ENCODE data around the gene ISG20L2. TPM values are rescaled to one million over a fixed set of nuclear protein-coding genes. Genes with fewer than 3 reads are reported as not detected.
"Not testable (repeated sequence)": the region's sequence is repeated elsewhere in the genome, so short reads cannot be mapped to it uniquely, and the experiment has no call there.

The ISG20L2 gene, protein sequence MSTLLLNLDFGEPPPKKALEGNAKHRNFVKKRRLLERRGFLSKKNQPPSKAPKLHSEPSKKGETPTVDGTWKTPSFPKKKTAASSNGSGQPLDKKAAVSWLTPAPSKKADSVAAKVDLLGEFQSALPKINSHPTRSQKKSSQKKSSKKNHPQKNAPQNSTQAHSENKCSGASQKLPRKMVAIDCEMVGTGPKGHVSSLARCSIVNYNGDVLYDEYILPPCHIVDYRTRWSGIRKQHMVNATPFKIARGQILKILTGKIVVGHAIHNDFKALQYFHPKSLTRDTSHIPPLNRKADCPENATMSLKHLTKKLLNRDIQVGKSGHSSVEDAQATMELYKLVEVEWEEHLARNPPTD
- 9.6 and 19.6 TPM in 2 replicates for total RNA-seq (2014; rRNA removed; shearing (Covaris generic); ENCODE audit: low replicate concordance)

DNA sequence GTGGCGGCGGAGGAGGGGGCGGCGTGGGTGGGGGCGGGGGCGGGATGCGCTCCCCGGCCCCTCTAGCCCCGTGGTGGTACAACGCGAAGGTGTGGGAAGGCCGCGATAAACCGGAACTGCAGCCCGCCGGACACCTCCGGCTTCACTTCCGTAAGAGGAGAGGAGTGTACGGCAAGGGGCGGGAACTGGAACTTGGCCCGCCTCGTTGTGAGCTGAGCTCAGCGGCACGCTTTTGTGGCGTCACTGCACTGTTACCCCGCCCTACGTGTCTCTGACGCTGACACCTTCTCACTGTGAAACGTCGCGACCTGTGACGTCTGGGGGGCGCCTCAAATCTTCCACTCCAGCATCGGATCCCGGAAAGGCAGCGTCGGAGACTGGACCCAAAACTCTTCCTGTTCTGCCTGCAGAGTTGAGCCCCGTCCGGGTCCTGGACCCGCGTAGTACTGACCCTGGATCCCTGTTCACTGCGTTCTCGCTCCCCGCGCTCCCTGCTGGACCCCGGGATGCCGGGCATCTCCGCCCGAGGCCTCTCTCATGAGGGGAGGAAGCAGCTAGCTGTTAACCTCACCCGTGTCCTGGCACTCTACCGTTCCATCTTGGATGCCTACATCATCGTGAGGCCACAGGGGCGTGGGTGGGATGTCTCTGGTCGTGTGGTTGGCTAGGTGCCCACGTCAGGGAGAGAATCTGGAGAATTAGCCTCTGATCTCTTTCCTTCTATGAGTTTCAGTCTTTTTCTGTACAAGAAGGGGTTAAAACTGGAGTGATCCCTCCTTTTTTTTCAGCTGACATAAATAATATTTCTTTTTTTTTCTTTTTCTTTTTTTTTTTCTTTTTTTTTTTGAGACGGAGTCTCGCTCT lies at the start of gene ISG20L2:
Gene ISG20L2 (minus strand): TSS at position 168 of the 864 bp plus-strand sequence. CDS start 1,114 bp downstream, outside the sequence.
- in situ Hi-C loops (cut with HindIII; ENCODE audit: low pct_unique_long_range_greater_than_20kb, low sequenced_read_pairs): no loop called here

DNA sequence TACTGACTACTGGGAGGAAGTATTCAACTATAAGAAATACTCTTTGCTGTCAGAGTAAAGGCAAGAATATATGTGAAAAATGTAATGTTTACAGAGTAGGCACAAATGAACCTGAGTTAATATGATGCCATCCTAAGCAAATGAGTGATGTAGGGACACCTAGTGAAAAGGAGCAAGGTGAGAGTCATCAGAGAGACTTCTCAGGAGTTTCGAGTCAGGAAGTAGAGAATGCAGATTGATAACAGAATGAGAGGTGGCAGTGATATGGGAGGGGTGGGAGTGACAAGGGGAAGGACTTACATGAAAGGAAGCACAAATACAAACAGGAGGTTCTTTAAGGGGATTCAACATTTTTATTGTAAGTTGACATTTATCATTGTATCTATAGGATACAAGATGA lies 49.0 kb upstream of the ISG20L2 start:
- in situ Hi-C loops (cut with HindIII; ENCODE audit: low pct_unique_long_range_greater_than_20kb, low sequenced_read_pairs): no loop called here
- DNase-seq (ENCODE audit: low read depth): no peak

More for the DNA sequence above, at the start of gene ISG20L2:
- peak; percentile 90 for DNase-seq (ENCODE audit: low read depth)

DNA sequence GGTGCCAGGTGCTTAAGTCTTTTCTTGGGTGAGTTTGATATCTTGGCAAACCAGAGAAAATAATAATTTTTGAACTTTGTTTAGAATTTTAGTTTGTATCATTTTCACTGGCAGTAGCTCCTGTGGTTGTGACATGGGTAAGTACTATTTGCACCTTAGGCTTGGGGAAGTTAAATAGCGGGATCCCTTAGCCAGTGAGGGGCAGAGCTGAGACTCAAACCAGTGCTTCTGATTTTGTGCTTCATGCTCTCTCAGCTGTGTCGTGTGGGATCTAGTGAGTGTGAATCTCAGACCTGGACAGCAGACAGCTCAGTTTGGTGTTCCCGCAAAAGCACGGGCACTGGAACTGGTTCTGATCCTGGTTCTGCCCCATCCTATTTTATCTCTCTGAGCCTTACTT lies 48.4 kb upstream of the ISG20L2 start:
- in situ Hi-C loops (cut with HindIII; ENCODE audit: low pct_unique_long_range_greater_than_20kb, low sequenced_read_pairs): no loop called here
- no peak for DNase-seq (ENCODE audit: low read depth)

DNA sequence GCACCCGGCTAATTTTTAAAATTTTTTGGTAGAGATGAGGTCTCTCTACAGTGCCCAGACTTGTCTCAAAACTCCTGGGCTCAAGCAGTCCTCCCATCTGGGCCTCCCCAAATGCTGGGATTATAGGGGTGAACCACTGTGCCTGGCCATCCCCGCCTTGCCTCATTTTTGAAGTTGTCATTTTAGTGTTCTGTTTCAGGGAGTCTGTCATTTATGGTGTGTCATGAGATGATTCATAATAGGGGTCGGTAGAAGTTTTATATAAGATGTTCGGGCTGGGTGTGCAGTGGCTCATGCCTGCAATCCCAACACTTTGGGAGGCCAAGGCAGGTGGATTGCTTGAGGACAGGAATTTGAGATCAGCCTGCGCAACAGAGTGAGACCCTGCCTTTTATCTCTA lies 47.2 kb upstream of the ISG20L2 start:
- in situ Hi-C loops (cut with HindIII; ENCODE audit: low pct_unique_long_range_greater_than_20kb, low sequenced_read_pairs): no loop called here
- no peak for DNase-seq (ENCODE audit: low read depth)

DNA sequence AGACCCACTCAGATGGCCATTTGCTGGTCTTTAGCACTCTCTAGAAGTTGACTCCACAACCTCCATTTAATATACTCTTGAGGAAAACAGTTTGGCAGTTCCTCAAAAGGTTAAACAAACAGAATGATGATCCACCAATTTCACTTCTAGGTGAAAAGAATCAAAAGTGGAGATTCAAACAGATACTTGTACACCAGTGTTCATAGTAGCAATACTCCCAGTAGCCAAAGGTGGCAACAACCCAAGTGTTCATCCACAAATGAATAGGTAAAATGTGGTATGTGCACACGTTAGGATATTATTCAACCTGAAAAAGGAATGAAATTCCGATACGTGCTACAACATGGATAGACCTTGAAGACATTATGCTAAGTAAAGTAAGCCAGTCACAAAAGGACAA lies 45.0 kb upstream of the ISG20L2 start:
- no peak for DNase-seq (ENCODE audit: low read depth)
- in situ Hi-C loops (cut with HindIII; ENCODE audit: low pct_unique_long_range_greater_than_20kb, low sequenced_read_pairs): no loop called here

DNA sequence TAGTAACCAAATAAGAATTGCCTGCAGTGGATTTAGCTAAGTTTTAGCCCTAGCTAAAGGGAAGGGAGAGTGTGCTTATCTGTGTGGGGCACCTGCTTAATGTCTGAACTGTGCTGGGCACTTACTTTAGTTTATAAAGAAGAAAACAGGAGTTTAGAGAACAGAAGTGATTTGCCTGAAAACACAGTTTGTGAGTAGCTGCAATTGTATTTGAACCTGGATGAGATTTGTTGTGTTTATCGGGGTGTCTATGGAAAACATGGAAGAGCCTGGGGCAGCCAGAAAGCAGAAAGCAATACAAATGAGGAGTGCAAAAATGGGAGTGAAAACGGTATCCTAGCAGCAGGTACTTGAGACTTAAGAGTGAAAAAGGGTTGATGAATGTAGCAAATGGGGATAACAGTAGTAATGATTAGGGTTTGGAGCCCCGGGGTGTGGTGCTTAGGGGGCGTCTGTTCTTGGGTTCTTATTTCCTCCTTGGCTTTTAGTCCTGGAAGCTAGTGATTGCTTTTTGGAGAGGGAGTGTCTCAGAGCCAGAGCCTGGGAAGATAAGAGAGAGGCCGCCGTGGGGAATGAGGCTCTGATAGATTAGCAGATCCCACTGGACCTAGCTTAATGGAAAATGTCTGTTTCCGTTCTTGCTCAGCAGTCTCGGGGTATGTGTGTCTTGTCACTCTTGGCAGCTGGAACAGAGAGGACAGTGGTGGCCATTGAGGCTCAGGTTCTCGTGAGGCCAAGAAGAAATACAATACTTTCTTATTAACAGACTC lies 44.3 kb upstream of the ISG20L2 start:
- in situ Hi-C loops (cut with HindIII; ENCODE audit: low pct_unique_long_range_greater_than_20kb, low sequenced_read_pairs): no loop called here

DNA sequence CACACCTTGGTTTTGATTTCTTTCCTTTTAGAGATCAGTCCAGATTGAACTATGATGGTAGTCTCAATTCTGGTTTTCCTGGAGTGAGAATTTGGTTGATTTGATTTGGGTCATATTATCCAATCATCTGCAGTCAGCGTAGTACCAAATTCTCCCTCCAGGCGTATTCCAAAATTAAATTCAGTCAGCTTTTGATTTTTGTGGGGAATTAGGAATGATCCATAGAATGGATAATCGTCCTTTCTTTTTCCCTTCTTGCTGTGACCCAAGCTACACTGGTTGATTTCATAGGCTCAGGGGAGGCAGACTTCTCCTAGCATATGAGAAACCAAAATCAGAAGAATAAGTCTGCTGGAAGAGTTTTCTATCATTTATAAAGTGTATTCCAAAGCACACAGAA lies 43.7 kb upstream of the ISG20L2 start:
- in situ Hi-C loops (cut with HindIII; ENCODE audit: low pct_unique_long_range_greater_than_20kb, low sequenced_read_pairs): no loop called here
- DNase-seq (ENCODE audit: low read depth): no peak

More for the DNA sequence above, 44.3 kb upstream of the ISG20L2 start:
- no peak for DNase-seq (ENCODE audit: low read depth)

DNA sequence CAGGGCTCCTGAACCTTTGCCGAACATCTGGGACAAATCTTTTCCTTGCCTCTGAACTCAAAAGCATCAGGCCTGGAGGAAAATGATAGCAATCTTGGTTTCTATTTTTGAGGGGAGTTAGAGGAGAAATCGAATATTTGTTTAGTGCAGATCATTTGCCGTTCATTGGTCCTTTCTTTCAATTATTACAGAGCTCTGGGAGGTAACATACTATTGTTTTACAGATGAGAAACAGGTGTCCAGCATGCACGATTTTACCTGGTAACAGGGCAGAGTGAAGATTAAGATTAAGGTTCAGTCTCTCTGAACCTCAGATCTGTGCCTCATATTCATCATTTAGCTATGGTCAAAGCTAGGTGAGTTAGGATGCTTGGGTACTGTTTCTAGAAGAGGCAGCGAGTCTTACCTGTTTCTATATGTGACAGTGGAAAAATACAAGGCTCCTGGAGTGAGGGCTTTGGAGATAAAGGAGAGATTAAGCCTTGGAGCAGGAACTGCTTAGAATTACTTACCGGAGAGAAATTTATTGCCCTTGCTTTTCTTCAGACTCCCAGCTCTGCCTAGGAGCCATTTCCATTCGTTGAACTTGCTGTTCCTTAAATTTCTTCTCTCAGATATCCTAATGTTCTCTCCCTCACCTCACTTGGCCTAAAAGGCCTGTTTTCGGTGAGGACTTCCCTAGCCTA lies 40.2 kb upstream of the ISG20L2 start:
- DNase-seq (ENCODE audit: low read depth): no peak
- in situ Hi-C loops (cut with HindIII; ENCODE audit: low pct_unique_long_range_greater_than_20kb, low sequenced_read_pairs): no loop called here

DNA sequence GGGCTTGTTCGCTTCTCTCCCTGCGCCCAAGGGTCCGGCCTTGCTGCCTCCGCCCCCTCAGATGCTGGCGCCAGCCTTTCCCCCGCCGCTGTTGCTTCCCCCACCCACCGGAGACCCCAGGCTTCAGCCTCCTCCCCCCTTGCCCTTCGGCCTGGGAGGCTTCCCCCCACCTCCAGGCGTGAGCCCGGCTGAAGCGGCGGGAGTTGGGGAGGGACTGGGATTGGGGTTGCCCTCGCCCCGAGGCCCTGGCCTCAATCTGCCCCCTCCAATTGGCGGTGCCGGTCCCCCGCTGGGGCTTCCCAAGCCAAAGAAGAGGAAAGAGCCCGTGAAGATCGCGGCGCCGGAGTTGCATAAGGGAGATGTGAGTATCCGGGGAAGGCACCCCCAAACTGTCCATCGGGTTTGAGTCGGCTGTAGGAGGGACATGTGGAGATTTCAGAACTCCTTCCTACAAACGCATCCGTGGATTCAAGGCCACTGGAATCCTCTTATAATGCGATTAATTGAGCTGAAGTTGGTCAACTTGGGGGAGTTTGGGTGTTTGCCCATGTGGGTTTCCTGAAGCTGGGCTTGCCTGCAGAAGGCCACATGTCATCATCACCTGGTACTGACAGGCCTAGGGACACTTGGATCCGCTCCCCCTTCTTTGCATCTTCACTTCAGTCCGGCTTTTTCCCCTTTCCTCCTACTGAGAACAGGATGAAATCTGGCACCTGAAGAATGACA lies 39.5 kb upstream of the ISG20L2 start:
- in situ Hi-C loops (cut with HindIII; ENCODE audit: low pct_unique_long_range_greater_than_20kb, low sequenced_read_pairs): no loop called here
- DNase-seq (ENCODE audit: low read depth): no peak

DNA sequence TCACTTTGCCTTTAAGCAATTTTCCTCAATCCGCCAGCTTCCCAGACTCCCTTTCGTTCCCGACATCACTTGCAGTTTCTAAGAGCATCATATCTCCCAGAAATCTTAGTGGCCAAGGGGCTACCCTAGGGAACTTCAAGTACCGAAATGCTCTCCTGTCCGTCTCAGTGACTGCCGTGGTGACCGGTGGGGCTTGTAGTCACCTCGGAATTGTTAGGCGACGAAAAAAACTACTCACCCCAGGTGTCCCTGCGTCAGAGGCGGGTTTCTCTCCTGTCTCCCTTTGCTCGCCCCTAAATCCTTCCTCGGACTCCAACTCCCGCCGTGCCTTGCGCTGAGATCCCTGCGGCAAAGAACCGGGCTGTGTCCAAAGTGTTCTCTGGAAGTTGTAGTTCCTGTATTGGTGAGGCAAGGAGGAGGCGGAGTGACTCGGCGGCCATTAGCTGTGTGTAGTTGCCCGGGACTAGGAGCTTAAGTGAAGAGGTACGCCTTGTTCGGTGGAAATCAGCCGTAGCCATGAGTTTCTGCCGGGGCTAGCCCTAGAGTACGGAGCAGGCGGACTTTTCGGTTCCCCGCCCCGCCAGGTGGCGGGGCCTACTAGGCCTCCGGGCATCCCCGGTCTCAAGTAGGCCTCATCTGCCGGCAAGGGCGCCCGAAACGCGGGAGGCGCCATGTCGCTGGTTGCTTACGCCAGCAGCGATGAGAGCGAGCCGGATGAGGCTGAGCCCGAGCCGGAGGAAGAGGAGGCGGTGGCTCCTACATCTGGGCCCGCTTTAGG lies 38.7 kb upstream of the ISG20L2 start, which contains the start of gene PRCC:
Gene PRCC (plus strand): TSS at position 435 of the 778 bp plus-strand sequence. CDS start 237 bp downstream, at position 672.
- in situ Hi-C loops (cut with HindIII; ENCODE audit: low pct_unique_long_range_greater_than_20kb, low sequenced_read_pairs): no loop called here

DNA sequence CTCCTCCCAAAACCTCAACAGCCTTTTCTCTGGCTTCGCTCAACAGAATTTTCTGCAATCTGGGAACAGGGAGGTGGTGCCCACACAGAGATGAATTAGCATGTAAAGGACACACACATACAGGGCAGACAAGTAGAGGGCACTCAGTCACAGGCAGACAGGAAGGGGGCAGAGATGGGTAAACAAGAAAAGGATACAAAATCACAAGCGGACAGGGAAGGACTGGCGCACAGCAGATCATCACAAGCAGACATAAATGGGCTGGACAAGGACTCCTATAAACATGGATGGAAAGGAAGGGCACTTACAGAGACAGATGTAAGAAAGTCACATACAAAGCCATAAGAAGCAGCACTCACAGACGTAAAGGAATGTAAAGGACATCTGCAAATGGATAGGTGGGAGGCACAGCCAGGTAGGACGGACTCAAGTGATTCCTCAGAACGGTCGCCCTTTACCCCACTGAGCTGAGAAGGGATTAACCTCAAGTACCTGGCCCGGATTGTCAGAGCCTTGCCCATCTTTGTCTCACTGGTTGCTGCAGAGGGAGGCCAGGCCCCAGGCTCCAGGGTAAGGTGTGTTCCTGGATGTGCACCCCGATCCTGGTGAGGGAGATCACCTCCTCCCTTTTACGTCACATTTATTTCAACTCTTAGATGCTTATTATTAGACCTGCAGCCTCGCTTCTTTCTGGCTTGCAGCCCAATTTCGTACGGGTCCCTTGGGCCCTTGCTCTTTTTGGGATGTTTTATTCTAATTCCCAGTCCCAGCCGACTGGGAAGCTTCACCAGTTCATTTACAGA lies 37.9 kb upstream of the ISG20L2 start:
- in situ Hi-C loops (cut with HindIII; ENCODE audit: low pct_unique_long_range_greater_than_20kb, low sequenced_read_pairs): no loop called here
- DNase-seq (ENCODE audit: low read depth): peak; percentile 35

More for the DNA sequence above, 38.7 kb upstream of the ISG20L2 start, which contains the start of gene PRCC:
- DNase-seq (ENCODE audit: low read depth): peak; percentile 100

DNA sequence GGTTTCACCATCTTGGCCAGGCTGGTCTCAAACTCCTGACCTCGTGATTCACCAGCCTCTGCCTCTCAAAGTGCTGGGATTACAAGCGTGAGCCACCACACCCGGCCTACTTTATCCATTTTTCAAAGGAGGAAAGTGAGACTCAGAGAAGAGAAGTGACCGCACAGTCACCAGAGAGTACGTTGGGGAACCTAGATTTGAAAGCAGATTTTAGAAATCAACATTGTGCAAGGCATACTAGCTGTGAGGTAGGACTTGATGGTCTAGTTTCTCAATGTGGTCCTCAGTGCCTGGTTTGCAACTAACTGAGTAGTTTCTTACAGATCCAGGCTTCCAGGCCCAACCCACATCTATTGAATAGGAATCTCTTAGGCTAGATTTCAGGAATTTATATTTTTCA lies 37.1 kb upstream of the ISG20L2 start:
- DNase-seq (ENCODE audit: low read depth): no peak
- in situ Hi-C loops (cut with HindIII; ENCODE audit: low pct_unique_long_range_greater_than_20kb, low sequenced_read_pairs): no loop called here

DNA sequence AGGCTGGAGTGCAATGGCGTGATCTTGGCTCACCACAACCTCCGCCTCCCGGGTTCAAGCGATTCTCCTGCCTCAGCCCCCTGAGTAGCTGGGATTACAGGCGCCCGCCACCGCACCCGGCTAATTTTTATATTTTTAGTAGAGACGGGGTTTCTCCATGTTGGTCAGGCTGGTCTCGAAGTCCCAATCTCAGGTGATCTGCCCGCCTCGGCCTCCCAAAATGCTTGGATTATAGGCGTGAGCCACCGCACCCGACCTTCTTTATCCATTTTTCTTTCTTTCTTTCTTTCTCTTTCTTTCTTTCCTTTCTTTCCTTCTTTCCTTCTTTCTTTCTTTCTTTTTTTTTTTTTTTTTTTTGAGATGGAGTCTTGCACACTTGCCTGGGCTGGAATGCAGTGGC lies 36.6 kb upstream of the ISG20L2 start:
- in situ Hi-C loops (cut with HindIII; ENCODE audit: low pct_unique_long_range_greater_than_20kb, low sequenced_read_pairs); DNase-seq (ENCODE audit: low read depth): not testable (repeated sequence)

DNA sequence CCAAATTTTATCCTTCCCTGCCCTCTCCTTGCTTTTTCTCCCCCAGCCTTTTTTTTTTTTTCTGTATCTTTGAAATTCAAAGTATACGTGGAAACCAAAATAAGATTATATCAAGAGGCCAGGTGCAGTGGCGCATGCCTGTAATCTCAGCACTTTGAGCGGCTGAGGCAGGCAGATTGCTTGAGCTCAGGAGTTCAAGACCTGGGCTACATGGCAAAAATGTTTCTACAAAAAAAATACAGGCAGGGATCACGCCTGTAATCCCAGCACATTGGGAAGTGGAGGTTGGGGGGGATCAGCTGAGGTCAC lies 32.2 kb upstream of the ISG20L2 start:
- in situ Hi-C loops (cut with HindIII; ENCODE audit: low pct_unique_long_range_greater_than_20kb, low sequenced_read_pairs): no loop called here
- DNase-seq (ENCODE audit: low read depth): no peak

DNA sequence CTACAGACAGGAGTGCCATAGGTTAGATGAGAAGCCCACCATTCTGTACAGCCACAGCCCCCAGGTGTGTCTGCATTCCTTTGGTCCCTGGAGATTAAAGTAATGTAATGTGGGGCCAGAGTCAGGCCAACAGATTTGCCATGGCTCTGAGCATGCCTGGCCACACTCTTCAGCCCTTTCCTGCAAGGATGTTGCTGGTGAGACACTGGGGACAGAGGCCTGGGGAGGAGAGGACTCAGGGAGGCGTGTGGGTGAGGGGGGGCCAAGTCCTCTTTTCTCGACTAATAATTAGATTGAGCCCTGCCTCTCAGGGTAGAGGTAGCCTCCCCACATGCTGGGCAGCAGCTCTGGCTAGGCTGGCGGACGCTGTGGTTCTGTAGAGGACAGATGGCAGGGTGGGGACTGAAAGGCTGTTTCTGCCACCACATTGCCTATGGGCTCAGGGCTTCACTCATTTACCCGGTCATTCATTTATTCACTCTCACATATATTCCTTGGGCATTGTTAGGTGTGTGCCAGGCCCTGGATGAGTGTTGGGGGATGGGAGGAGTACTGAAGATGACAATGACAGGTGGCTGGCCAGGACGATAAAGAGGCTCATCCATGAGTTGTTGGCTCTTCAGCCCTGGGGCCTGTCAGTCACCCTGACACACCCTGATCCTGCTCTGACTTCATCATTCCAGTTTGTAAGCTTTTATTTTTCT lies 31.7 kb upstream of the ISG20L2 start:
- in situ Hi-C loops (cut with HindIII; ENCODE audit: low pct_unique_long_range_greater_than_20kb, low sequenced_read_pairs): no loop called here
- DNase-seq (ENCODE audit: low read depth): no peak
